Glutamatergic neuron (in vitro differentiated cells): ENCODE data around the gene DDX49. TPM values are rescaled to one million over a fixed set of nuclear protein-coding genes. Genes with fewer than 3 reads are reported as not detected.
"Not testable (repeated sequence)": the region's sequence is repeated elsewhere in the genome, so short reads cannot be mapped to it uniquely, and the experiment has no call there.

Experiments
- DNase-seq: peaks from one replicate; pipeline ENCODE4 v3.0.0; 2022
- H3K27ac Mint-ChIP-seq: one replicate; pipeline ENCODE4 v1.8.0; 2020; ENCODE audit warnings: mild to moderate bottlenecking, mixed read lengths, inconsistent platforms; ENCODE audit not compliant: unreplicated experiment
- H3K27me3 Mint-ChIP-seq: one replicate; pipeline ENCODE4 v1.8.0; 2020; ENCODE audit warnings: mild to moderate bottlenecking, moderate library complexity, mixed read lengths, inconsistent platforms; ENCODE audit not compliant: unreplicated experiment
- H3K36me3 Mint-ChIP-seq: one replicate; pipeline ENCODE4 v1.8.0; 2020; ENCODE audit warnings: mild to moderate bottlenecking, mixed read lengths, inconsistent platforms; ENCODE audit not compliant: unreplicated experiment
- H3K4me1 Mint-ChIP-seq: one replicate; pipeline ENCODE4 v1.8.0; 2020; ENCODE audit warnings: mild to moderate bottlenecking, low read depth, mixed read lengths, inconsistent platforms; ENCODE audit not compliant: unreplicated experiment
- H3K4me3 Mint-ChIP-seq: one replicate; pipeline ENCODE4 v1.8.0; 2020; ENCODE audit warnings: mild to moderate bottlenecking, mixed read lengths, inconsistent platforms; ENCODE audit not compliant: unreplicated experiment
- H3K9me3 Mint-ChIP-seq: one replicate; pipeline ENCODE4 v1.8.0; 2020; ENCODE audit warnings: mild to moderate bottlenecking, moderate library complexity, mixed read lengths, inconsistent platforms; ENCODE audit not compliant: unreplicated experiment
- CTCF ChIP-seq: fragments of 200-600 bp; sonication (generic); IDR thresholded peaks from one replicate; pipeline ENCODE4 v1.5.0; 2021; ENCODE audit not compliant: partially characterized antibody, unreplicated experiment
- total RNA-seq: library from RNA; stranded (reverse); fragmentation: NEBNext Ultra II Directional; extraction: Animal tissue kit (Norgen Biotek cat#: 25700); gene quantifications from one replicate; pipeline ENCODE4 v1.2.1, GENCODE V29; 2021; ENCODE audit not compliant: unreplicated experiment

Gene DDX49
- total RNA-seq, 1 donor from 2014 or later, result 51.4 TPM

DNA sequence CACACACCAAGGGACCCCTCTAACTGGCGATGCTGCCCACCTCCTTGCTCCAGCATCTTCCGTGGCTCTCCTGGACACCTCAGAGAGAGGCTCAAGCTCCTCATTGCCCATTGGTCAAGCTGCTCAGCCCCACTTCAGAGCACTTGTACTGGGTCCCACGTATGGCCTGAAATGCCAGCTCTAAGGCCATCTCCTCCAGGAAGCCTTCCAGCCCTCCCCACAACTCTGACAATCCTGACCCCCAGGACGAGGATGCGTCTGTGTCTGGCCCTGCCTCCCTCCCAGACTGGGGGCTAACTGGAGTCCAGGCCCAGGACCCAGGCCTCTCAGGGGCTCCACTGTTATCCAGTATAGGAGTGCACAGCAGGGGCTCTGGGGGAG is 29.5 kb downstream of the DDX49 start:
- no peak overlapping the region for H3K27ac Mint-ChIP-seq
- peaks cover 4% of the 10 kb centered on the region for H3K9me3 Mint-ChIP-seq
- no peak for DNase-seq
- no peaks in the 10 kb centered on the region for H3K4me1 Mint-ChIP-seq
- peaks cover 4% of the 10 kb centered on the region for H3K36me3 Mint-ChIP-seq
- peaks cover 7% of the 10 kb centered on the region for H3K27me3 Mint-ChIP-seq
- no peak overlapping the region for H3K4me3 Mint-ChIP-seq
- no peak for TF ChIP-seq CTCF

DNA sequence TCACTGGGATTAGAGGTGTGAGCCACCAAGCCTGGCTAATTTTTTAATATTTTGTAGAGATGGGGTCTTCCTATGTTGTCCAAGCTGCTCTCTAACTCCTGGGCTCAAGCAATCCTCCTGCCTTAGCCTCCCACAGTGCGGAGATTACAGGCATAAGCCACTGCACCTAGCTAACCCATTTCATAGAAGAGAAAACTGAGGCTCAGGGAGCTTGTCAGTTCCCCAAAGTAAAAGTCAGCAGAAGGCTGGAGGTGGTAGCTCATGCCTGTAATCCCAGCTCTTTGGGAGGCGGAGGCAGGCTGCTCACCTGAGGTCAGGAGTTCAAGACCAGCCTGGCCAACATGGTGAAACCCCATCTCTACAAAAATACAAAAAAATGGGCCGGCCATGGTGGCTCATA is 30.3 kb downstream of the DDX49 start:
- peaks cover 6% of the 10 kb centered on the region for H3K36me3 Mint-ChIP-seq
- TF ChIP-seq CTCF, result no peak
- no peak for DNase-seq
- peaks cover 8% of the 10 kb centered on the region for H3K27me3 Mint-ChIP-seq
- H3K4me3 Mint-ChIP-seq, result no peak overlapping the region
- H3K27ac Mint-ChIP-seq, result no peak overlapping the region
- H3K9me3 Mint-ChIP-seq, result peaks cover 4% of the 10 kb centered on the region
- H3K4me1 Mint-ChIP-seq, result no peaks in the 10 kb centered on the region

- Mint-ChIP-seq H3K9me3 (peaks cover 6% of the 10 kb centered on the region), H3K36me3 (peaks cover 4% of the 10 kb centered on the region), H3K27me3 (peaks cover 5% of the 10 kb centered on the region), H3K4me1 (no peaks in the 10 kb centered on the region), H3K27ac (no peak overlapping the region), H3K4me3 (no peak overlapping the region)
- DNase-seq, result no peak
- TF ChIP-seq CTCF, result no peak
These were observed 32.3 kb downstream of the DDX49 start for GRCh38 chr19:18951721-18952281.

DNA sequence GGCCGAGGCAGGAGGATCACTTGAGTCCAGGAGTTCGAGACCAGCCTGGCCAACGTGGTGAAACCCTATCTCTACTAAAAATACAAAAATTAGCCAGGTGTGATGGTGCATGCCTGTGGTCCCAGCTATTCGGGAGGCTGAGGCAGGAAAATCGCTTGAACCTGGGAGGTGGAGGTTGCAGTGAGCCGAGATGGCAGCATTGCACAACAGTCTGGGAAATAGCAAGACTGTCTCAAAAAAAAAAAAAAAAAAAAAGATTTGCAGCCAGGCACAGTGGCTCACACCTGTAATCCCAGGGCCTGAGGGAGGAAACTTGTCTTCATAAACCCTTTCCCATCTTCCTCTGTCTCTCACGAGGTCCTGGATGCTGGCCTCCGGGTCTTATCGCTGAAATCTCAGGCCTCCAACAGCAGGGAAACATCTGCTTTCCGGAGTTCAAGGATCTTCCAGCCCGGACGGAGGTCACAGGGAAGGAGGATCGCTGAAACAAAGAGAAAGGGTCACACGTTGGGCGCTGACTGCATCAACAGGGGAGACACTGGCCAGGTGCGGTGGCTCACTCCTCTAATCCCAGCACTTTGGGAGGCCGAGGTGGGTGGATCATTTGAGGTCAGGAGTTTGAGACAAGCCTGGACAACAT is 33.0 kb downstream of the DDX49 start:
- H3K4me3 Mint-ChIP-seq, H3K27ac Mint-ChIP-seq, DNase-seq, H3K4me1 Mint-ChIP-seq, H3K27me3 Mint-ChIP-seq, H3K36me3 Mint-ChIP-seq, H3K9me3 Mint-ChIP-seq: not testable (repeated sequence)

DNA sequence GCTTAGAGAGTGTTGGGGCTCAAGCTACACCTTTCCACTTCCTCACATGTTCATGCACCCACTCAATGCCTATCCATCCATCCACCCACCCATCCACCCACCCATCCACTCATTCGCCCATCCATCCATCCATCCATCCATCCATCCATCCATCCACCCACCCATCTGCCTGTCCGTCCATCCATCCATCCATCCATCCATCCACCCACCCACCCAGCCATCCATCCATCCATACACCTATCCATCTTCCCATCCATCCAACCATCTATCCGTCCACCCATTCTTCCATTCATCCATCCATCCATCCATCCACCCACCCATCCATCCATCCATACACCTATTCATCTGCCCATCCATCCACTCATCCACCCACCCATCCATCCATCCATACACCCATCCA is 34.6 kb downstream of the DDX49 start:
- Mint-ChIP-seq H3K36me3 (peaks cover 4% of the 10 kb centered on the region), H3K4me1 (no peaks in the 10 kb centered on the region), H3K4me3 (no peak overlapping the region), H3K27me3 (peaks cover 3% of the 10 kb centered on the region), H3K27ac (no peak overlapping the region), H3K9me3 (peaks cover 6% of the 10 kb centered on the region)
- DNase-seq, result no peak
- no peak for TF ChIP-seq CTCF
